Medulla oblongata (tissue), 1 donor: ENCODE measurements around the gene ARHGEF17.

Experiments
- DNase-seq: peaks from one replicate; pipeline ENCODE4 v3.0.0-alpha.2; 2015; ENCODE audit errors: extremely low spot score

Gene ARHGEF17

DNA sequence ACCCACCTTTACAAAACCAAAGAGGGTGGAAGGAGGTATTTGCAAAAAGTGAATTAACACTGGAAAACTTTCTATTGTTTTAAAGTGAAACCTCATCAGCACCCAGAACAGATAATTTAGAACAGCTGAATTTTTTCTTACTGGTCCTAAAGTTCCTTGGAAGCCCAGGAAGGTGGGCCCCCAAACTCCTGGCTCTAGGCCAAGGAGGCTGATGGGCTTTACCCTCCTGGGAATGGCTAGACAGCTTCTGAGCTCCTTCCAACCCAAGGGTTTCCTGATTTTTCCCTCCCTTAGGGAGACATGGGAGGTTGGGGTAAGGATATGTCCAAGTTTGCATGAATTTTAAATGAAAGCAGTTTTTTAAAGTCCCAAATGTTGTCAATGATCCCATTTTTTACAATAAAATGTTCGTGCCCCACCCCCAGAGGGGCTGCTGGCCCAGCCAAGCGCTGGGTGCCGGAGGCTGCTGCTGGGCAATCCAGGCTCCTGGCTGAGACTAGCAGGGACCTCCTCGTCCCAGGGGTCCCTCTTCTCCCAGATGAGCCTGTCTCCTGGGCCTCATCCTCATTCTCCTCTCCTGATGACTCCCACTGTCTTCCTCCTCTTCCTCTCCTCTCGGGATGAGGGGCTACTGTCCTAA lies 96.5 kb downstream of the ARHGEF17 start:
- DNase-seq, result no peak

DNA sequence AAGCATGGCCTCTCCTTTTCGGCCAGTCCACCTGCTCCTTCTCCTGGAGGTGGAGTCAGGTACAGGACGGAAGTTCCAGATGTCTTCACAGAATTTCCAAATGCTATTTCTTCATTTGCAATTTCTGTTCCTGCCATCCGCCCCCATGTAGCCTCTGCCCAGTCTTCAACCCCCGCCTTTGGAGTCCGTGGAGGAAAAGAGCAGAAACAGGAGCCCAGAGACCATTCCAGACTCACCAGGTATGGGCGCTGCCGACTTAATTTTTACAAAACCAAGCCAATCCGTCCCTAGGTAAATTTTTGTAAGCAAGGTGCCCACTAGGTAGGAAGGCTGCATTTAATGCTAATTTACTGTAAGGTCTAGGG lies 97.1 kb downstream of the ARHGEF17 start:
- DNase-seq, result no peak

DNA sequence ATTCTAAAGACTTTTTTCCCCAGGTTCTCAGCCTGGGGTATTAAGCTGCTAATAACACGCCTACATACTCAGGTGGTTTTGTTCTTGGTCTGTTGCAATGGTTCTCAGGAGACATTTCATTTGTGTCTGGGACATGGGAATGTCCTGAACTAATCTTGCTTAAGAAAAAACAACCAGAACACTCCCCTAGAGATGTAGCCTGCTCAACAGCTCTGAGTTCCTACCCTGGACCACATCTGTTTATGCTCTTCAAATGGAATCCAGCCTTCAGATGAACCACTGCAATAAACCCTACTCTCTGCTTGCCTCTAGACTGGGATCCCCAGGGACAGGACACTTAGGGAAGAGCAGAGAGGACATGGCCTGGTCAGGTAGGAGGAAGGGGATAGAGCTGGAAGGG lies 98.1 kb downstream of the ARHGEF17 start:
- no peak for DNase-seq

DNA sequence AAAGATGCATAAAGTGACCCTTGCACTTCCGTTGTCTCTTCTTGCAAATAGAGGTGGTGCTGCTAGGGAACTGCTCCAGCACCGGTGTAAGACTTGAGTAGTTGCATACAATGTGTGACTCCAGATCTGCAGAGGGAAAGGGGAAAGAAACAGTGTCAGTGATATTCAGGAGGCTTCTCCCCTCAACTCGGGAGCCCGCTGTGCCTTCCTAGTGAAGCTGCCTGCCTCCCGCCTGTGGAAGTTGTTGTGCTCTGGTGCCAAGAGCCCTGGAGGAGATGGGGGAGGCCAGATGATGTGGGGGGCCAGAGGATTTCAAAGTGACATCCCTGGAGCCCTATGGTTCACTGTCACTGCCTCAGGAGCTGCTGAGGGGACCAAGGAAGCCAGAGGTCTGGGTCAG lies 98.5 kb downstream of the ARHGEF17 start:
- DNase-seq, result no peak

DNA sequence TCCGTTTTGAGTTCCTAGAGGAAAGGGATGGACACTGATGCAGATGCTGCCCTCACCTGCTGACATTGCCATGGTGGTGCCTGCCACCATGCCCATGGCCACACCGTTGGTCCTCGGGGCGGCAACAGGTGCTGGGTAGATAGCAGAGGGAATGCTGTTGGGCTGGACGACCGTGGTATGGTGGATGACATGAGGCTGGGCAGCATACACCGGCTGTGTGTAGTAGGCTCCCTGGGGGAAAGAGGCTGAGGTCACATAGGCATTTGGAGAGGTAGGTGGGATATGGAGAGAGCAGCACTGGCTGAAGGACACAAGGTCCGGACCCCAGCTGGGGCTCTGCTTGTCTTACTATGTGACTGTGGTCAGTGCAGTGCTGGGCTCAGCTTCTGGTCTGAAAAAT lies 101.4 kb downstream of the ARHGEF17 start:
- no peak for DNase-seq

DNA sequence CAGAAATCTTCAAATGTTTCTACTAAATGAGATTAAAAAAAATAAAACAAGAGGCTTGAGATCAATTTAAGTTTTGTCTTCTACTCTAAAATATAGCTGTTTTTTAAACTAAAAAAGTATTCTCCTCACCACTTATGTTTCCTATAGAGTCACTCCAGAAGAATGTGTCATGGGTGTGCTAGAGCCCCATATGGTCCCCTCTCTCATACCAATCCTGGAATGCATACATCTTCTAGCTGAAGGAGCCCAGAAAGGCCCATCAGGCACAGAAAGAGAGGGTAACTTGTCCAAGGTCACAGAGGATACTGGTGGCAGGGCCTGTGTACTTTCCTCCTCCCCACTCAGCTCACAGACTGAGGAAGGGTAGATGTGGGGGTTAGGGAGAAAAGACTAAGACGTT lies 102.6 kb downstream of the ARHGEF17 start:
- DNase-seq, result no peak

DNA sequence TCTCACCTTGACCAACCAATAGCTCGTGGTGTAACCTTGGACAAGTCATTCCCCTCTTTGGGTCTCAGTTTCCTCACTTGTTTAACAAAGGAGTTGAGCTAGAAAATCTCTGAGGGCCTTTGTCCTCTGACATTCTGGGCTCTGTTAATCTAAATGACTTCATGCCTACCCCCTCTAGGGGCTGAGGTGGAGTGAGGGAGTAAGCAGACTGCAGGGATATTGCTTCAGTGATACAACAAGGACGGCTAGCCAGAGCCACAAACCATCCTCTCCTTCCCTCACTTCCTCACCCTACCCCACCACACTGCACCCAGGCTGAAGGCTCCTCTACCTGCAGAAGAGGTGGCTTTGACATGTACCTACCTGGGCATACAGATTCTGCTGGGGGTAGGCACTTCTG lies 103.0 kb downstream of the ARHGEF17 start:
- DNase-seq, result no peak

DNA sequence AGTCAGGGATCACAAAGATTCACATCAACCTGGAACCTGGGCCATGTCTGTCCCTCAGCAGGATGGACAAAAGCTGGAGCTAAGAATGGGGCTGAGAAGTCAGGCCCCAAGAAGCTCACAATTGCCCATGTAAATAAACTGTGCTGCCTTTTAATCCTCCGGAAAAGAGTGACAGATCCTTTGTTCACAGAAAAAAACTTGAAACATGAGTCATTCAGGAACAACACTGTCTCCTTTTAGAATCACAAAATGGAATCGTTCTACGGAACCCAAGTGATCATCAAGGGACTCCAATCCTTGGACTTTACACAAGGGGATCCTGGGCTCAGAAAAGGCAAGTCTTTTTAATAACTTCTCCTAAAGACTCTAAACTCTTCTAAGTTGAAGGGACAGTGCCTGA lies 104.2 kb downstream of the ARHGEF17 start:
- peak; percentile 46 for DNase-seq

DNA sequence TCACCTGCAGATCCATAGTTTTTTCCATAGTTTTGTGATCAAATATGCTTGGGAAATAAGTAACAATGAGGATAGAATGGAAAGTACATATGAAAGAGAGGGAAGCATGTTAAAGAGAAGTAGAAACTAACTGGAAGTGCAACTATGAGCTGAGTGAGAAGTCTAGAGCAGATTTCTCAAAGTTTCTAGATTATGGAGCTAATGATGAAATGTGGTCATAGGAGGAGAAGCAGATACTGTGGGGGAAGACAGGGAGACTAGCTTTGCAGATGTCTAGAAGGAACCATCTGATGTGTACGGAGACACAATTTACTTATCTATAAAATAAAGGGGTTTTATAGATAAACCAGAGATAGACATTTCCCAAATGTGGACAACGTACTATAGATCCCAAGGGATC lies 105.2 kb downstream of the ARHGEF17 start:
- peak; percentile 65 for DNase-seq

DNA sequence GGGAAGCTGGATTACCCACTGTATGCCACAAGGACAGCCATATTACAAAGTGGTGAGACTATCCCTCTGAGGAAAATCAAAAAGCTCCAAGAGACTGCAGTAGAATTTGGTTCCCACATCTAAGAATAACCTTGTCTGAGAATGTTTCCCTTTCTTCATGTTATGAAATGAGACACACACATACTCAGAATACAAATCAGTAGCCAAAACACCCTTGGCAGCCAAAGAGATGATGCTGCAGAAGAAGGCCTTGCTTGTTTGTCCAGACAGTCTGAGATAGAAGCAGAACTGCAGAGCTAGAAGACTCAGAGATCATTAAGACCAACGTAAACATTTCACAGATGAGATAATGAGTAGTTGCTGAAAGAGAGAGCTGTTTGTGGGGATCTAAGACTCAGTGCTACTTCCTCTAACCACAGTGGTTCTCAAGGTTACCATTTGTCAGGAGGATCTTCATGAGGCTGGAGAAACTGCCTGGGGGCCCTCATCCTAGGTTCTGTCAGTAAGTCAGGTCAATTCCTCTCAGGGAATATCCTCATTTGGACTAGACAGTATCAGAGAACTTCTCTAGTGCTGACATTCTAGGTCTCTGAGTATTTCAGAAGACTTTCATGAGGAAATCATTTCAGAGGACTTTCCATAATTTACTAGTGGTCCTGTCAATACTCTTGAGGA lies 107.0 kb downstream of the ARHGEF17 start:
- DNase-seq, result peak; percentile 82

DNA sequence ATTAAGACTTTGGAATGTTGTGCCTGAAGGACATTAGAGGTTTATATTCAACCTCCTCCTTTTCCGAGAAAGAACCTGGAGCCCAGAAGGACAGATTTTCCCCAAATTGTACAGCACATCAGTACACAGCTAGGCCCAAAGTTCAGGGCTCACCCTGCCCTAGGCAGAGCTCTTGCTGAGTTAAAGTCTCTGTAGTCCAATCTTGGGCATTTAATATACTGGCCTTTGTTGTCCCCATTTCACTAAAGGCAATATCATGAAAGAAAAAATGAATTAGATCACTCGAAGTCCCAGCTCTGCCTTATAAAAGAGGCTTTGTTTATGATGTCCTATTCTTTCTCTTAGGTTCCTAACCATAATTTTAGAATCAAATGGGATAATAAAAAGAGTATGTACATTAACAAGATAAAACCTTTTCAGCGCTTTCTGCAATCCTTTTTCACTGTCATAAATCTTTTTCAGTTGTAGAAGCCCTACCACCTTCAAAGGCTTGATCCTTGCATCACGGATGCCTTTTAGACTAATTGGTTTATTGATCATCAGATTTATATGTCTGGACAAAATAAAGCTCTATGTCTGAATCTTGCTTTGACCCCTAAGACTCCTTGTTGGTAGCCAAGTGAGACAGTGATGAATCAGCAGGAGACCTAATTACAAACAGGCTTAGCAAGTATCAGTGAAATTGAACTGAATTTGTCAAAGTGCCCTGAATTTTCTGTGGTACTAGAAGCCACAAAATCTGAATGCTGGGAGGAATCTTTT lies 108.0 kb downstream of the ARHGEF17 start:
- DNase-seq, result no peak

DNA sequence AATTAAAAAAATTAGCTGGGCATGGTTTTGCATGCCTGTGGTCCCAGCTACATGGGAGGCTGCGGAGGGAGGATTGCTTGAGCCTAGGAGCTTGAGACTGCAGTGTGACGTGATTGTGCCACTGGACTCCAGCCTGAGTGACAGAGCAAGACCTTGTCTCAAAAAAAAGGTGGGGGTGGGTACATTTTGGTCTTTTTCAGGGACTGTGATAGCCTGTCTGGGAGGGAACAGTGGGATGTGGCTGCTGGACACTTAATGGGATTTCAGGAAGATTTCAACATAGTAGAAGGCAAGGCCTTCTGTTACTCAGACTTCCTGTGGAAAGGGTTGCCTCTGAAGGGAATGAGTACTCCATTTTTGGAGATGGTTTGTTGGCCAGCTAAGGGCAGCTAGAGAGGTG lies 108.7 kb downstream of the ARHGEF17 start:
- DNase-seq, result no peak
